Spleen (tissue), 11 donors: ENCODE results near the gene CRACR2A. TPM values are rescaled to one million over a fixed set of nuclear protein-coding genes. Genes with fewer than 3 reads are reported as not detected.

Experiments used
- DNase-seq: peaks from one replicate; pipeline ENCODE4 v3.0.0-alpha.2; 2020
- H3K27ac ChIP-seq, 8 donors: fragments of 200-600 bp; sonication (generic) in 7 of 8; 1 replicate in 4 of 8; 2 replicates in 4 of 8; pipeline versions ENCODE4 v1.5.0 to v1.8.0; 2016 to 2021; ENCODE audit warnings: inconsistent platforms in 4 of 8, mild to moderate bottlenecking in 4 of 8, moderate library complexity in 1 of 8
- H3K27me3 ChIP-seq, 7 donors: fragments of 200-600 bp; sonication (generic) in 6 of 7; replicated peaks in 1 of 7; 1 replicate in 4 of 7; 2 replicates in 3 of 7; pipeline versions ENCODE4 v1.5.0 to v1.8.0; 2016 to 2021; ENCODE audit warnings: inconsistent platforms in 3 of 7, mild to moderate bottlenecking in 1 of 7
- H3K36me3 ChIP-seq, 6 donors: fragments of 200-600 bp; sonication (generic) in 5 of 6; 1 replicate in 4 of 6; 2 replicates in 2 of 6; pipeline versions ENCODE4 v1.5.0 to v1.8.0; 2016 to 2021; ENCODE audit warnings: inconsistent platforms in 2 of 6
- H3K4me1 ChIP-seq, 6 donors: fragments of 200-600 bp; sonication (generic) in 5 of 6; 1 replicate in 3 of 6; 2 replicates in 3 of 6; pipeline versions ENCODE4 v1.5.0 to v1.8.0; 2016 to 2021; ENCODE audit warnings: inconsistent platforms in 3 of 6
- H3K4me3 ChIP-seq, 8 donors: fragments of 200-600 bp; sonication (generic) in 7 of 8; 1 replicate in 4 of 8; 2 replicates in 4 of 8; pipeline versions ENCODE4 v1.5.0 to v1.8.0; 2016 to 2021; ENCODE audit warnings: inconsistent platforms in 4 of 8, mild to moderate bottlenecking in 4 of 8, moderate library complexity in 2 of 8
- H3K9me3 ChIP-seq, 8 donors: fragments of 200-600 bp; sonication (generic) in 7 of 8; 1 replicate in 4 of 8; 2 replicates in 4 of 8; pipeline versions ENCODE4 v1.5.0 to v1.8.0; 2016 to 2021; ENCODE audit warnings: inconsistent platforms in 4 of 8
- CTCF ChIP-seq, 11 experiments: fragments of 200-600 bp in 7 of 11; fragments of 450-650 bp in 4 of 11; sonication (generic) in 4 of 11; IDR thresholded peaks in 8 of 11; conservative IDR thresholded peaks in 3 of 11; 1 replicate in 7 of 11; 2 replicates in 4 of 11; pipeline versions ENCODE4 v1.4.0 to v1.8.0; 2016 to 2021; ENCODE audit warnings: antibody characterized with exemption in 11 of 11, inconsistent platforms in 4 of 11, mild to moderate bottlenecking in 1 of 11
- POLR2A ChIP-seq, 3 donors: fragments of 450-650 bp; IDR thresholded peaks; one replicate each; pipeline ENCODE4 v1.5.1; 2017; ENCODE audit warnings: antibody characterized with exemption in 3 of 3, mild to moderate bottlenecking in 1 of 3
- POLR2AphosphoS5 ChIP-seq, 3 donors: sonication (generic); formaldehyde crosslinking; IDR thresholded peaks; one replicate each; pipeline ENCODE4 v1.5.1; 2017; ENCODE audit warnings: antibody characterized with exemption in 3 of 3
- WGBS, 5 donors: extraction: QIAGEN DNeasy Blood & Tissue Kit in 3 of 5; methylation state at CpG; one replicate each; pipeline versions ENCODE4 v1.1.5 to v1.1.7; 2013 to 2018; 5-methylcytosine and 5-hydroxymethylcytosine counted together
- intact Hi-C: fragments of 100-400 bp; cut with DNase I; formaldehyde crosslinking; loops from one replicate; pipeline ENCODE4 v1.15.0; 2023; ENCODE audit warnings: low total_unique reads
- polyA plus RNA-seq, 3 donors: library from polyadenylated mRNA; stranded (reverse); fragments of 200-250 nt; gene quantifications; one replicate each; pipeline ENCODE4 v1.2.1, GENCODE V29; 2013
- total RNA-seq, 7 donors: library from RNA; depleted of rRNA in 3 of 7; stranded (reverse); fragments of >200 nt in 3 of 7; fragmentation: NEBNext Ultra II Directional in 4 of 7; extraction: Animal tissue kit (Norgen Biotek cat#: 25700) in 4 of 7; gene quantifications; one replicate each; pipeline versions ENCODE4 v1.1.0 to v1.2.1, GENCODE V29; 2016 to 2021
- donor health status: healthy with polysubstance abuse.
- donor health status: DM: no; HTN: no; CAD: no; lungs with moderate emphysema.
- donor health status: DM: no; HTN: no; CAD: no.
- donor health status: Bipolar disorder and iron deficiency.
- donor health status: healthy.
- donor health status: DM: no; HTN: no; CAD: no.
- donor health status: DM: yes; HTN: yes; CAD: no.

Gene CRACR2A
- total and polyA plus RNA-seq, 10 donors, result 3.3 to 27.6 (median 21.1) TPM

DNA sequence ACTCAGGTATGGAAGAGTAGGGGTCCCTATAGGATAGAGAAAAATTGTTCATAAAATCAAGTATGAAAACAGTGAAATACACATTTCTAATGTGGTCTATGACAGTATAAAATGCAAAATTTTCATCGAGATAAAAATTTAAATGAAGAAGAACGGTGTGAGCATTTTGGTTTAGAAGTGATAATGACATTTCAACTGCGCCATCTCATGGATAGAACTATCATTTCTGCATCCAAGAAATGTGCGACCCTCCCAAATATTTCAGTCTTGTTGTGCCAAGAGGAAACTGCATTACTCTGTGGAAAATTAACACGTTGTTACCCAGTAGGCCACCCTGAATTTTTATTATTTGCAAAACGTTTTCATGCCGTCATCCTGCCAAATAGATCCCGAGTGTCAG, 108.8 kb downstream of the CRACR2A start:
- Histone ChIP-seq H3K4me1 (peaks cover 0 to 25% (median 17%) of the 10 kb centered on the region in 6 donors), H3K9me3 (no peaks in the 10 kb centered on the region), H3K36me3 (peaks cover 0 to 90% (median 6%) of the 10 kb centered on the region in 6 donors), H3K27me3 (no peaks in the 10 kb centered on the region), H3K27ac (no peak overlapping the region), H3K4me3 (no peak overlapping the region)
- DNase-seq, result no peak
- TF ChIP-seq POLR2A (IDR thresholded peaks at IDR 0.05), result no peak
- no peak for TF ChIP-seq CTCF (IDR thresholded peaks at IDR 0.05 in 8 of 11, conservative IDR thresholded peaks at IDR 0.05 in 3 of 11)
- no peak for TF ChIP-seq POLR2AphosphoS5 (IDR thresholded peaks at IDR 0.05)
- WGBS, 5 donors, result 67 to 88% (median 85%) methylated on average over 8 of the region's 8 CpGs
- intact Hi-C loops, result no loop called here

GRCh38 chr12:3641428-3642018, 111.4 kb downstream of the CRACR2A start:
- peaks cover 0 to 9% (median 5%) of the 10 kb centered on the region in 6 donors for H3K4me1 ChIP-seq

DNA sequence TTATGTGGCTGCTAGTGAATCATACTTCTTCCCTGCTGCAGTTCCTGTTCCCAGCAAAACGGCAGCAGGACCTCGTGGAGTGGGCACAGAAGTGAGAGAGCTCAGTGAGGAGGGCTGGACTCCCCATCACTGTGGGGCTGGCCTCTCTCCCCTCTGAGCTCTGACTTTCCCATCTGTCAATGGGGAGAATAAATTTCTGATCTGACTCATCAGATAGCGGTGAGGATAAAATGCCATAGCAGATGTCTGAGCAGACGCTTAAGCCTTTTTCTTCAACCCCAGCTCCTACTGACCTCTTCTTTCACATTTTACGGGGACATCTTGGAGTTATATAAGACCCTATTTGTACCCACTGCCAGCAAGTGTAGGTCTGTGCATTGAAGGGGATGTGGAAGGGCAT, 116.6 kb downstream of the CRACR2A start:
- 90 to 96% (median 94%) methylated on average over 5 of the region's 5 CpGs for WGBS, 5 donors

More at GRCh38 chr12:3641428-3642018, 111.4 kb downstream of the CRACR2A start:
- DNase-seq, result no peak
- Histone ChIP-seq H3K9me3 (no peaks in the 10 kb centered on the region), H3K36me3 (peaks cover 0 to 90% (median 11%) of the 10 kb centered on the region in 6 donors), H3K4me3 (no peak overlapping the region), H3K27me3 (no peaks in the 10 kb centered on the region), H3K27ac (no peak overlapping the region)
- intact Hi-C loops, result no loop called here
- WGBS, 5 donors, result 94 to 100% (median 96%) methylated on average over 3 of the region's 3 CpGs
- TF ChIP-seq POLR2A (IDR thresholded peaks at IDR 0.05), result no peak
- no peak for TF ChIP-seq POLR2AphosphoS5 (IDR thresholded peaks at IDR 0.05)
- no peak for TF ChIP-seq CTCF (IDR thresholded peaks at IDR 0.05 in 8 of 11, conservative IDR thresholded peaks at IDR 0.05 in 3 of 11)

More for the DNA sequence above, 116.6 kb downstream of the CRACR2A start:
- intact Hi-C loops, result no loop called here
- no peak overlapping the region for H3K27ac ChIP-seq
- no peak for DNase-seq
- no peak for TF ChIP-seq POLR2A (IDR thresholded peaks at IDR 0.05)
- no peak for TF ChIP-seq POLR2AphosphoS5 (IDR thresholded peaks at IDR 0.05)
- no peak for TF ChIP-seq CTCF (IDR thresholded peaks at IDR 0.05 in 8 of 11, conservative IDR thresholded peaks at IDR 0.05 in 3 of 11)
- H3K4me1 ChIP-seq, result no peaks in the 10 kb centered on the region
- H3K9me3 ChIP-seq, result no peaks in the 10 kb centered on the region
- no peak overlapping the region for H3K4me3 ChIP-seq
- peaks cover 0 to 88% (median 21%) of the 10 kb centered on the region in 6 donors for H3K36me3 ChIP-seq
- H3K27me3 ChIP-seq, result no peaks in the 10 kb centered on the region
